Measurements from ENCODE around the gene TTLL11.

The TTLL11 gene

DNA sequence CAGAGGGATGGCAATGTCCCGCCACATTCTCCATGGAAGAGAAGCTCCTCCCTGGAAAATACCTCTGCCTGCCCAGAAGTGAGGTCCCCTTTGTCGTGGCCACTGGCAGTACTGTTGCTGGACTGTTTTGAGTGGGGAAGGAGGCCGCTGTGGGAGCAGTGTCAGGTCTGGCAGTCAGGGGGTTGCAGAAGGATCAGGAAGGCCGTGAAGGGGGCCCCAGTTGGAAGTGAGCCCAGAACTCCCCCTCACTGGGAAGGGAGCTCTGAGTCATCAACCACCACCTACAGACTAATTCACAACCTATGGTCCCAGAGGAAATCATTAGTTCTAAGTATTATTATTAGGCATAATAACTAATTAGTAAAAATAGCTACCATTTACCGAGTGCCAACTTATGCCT lies 200.4 kb downstream of the TTLL11 start:
- no peak for DNase-seq

GRCh38 chr9:121890746-121891145 lies 202.4 kb downstream of the TTLL11 start:
- no peak for DNase-seq

GRCh38 chr9:121889990-121890563 lies 203.0 kb downstream of the TTLL11 start:
- DNase-seq: no peak

GRCh38 chr9:121888438-121888775 lies 204.7 kb downstream of the TTLL11 start:
- no peak for DNase-seq

- DNase-seq: no peak
Measured at GRCh38 chr9:121887553-121888437, 205.3 kb downstream of the TTLL11 start.

GRCh38 chr9:121886759-121887485 lies 206.2 kb downstream of the TTLL11 start:
- no peak for DNase-seq

DNA sequence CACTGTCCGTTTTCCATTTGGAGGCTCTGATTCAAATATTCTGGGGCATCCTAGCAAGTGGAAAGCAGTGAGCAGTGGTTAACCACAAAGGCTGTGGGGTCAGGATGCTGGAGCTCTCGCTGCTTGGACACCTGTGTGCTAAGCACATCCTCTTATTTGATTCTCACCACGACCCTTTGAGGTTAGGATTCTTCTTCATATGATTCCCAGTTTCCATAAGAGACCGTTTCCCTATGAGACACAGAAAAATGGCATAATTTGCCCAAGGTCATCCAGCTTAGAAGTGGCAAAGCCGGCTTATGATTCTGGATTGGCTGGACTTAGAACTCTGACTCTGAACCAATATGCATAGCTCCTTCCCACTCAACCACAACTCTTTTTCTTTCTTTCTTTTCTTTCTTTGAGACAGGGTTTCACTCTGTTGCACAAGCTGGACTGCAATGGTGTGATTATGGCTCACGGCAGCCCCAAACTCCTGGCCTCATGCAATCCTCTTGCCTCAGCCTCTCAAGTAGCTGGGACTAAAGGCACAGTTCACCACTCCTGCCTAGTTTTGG lies 207.7 kb downstream of the TTLL11 start:
- no peak for DNase-seq

GRCh38 chr9:121884057-121884541 lies 209.0 kb downstream of the TTLL11 start:
- no peak for DNase-seq

- no peak for DNase-seq
Measured at GRCh38 chr9:121883281-121884056, 209.6 kb downstream of the TTLL11 start.

- no peak for DNase-seq
Measured at GRCh38 chr9:121881920-121882500, 211.1 kb downstream of the TTLL11 start.

DNA sequence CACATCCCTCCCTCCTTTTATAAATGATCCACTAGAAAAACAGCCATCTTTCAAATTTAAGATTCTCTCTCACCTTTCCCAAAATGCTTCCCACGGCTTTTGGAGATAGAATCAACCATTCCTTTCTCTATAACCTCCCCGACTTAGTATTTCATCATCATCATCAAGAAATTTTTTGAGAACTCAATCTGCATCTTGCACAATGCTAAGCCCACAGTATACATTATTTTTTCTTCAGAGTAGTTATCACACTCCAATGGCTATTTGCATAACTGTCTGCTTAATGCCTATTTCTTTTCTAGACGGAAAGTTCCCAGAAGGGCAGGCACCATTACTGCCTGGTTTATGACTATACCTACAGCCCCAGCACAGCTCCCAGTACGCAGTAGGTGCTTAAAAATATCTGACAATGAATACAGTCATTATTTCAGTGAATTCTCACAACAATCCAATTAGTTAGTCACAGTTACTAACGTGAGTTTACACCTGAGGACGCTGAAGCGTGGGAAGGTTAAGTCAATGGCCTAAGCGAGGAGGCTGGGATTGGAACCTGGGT lies 212.7 kb downstream of the TTLL11 start:
- DNase-seq: no peak

DNA sequence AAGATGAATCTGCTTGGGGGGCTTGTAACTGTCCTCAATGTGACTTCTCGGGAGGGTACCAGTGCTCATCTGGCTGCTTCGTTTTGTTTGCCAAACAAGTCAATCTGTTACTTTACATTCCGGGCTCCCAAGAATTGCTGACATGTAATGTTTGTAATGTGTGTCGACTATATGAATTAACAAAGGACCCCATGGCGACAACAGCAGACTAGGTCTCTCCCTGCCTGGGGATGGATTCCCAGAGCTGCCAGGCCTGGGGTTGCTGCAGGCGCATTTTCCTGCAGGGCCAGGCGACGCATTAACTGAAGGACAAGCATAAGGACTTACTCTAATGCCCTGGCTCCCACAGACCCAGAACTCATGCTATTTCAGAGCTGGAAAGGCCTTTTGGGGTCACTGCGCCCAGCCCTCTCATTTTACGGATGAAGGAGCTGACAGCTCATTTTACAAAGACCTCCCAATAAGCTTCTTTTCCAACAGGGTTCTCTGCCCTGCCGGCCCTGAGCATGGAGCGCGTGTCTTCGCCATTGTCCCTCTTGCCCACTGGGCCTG lies 214.8 kb downstream of the TTLL11 start:
- DNase-seq: no peak

DNA sequence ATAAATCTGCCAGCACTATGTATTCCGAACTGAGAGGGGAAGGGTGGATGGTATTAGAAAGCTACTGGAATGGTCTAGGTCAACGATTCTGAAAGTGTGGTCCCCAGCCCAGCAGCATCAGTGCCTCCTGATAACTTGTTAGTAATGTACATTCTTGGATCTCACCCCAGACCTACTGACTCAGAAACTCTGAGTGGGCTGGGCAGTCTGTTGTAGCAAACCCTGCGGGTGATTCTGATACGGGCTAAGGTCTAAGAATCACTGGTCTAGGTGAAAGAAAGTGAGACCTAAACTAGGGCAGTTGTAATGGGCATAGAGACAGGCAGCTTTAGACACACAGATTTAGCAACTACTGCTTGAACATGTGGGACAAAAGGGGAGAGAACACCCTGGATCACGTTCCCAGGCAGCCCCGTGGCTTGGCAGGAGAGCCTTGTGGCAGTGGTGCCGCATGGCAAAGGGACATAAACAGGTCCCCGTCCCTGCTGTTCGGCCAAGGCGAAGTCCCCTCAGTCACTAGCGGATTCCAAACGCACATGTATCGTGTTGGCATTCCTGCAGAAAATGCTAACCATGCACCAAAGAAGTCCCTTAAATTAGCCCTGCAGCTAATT lies 216.3 kb downstream of the TTLL11 start:
- DNase-seq: no peak

DNA sequence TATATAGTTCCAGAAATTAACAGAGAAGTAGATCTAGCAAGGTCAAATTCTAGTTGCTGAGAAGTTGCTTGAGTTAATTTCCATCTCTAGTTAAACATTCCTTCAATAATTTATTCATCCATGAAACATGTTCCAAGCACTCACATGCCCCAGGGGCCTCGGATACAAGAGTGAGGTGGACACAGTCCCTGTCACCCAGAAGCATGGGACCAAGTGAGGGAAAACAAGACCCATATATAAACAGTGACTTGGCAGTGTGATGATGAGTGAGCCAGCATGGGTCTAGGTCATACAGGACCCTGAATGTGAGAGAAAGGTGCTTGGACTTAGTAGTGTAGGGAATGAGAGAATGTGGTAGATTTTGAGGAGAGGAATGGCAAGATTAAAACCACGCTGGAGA lies 216.9 kb downstream of the TTLL11 start:
- no peak for DNase-seq

- DNase-seq: no peak
Measured at GRCh38 chr9:121874524-121874923, 218.6 kb downstream of the TTLL11 start.

GRCh38 chr9:121871431-121872025 lies 221.6 kb downstream of the TTLL11 start:
- DNase-seq: no peak

- DNase-seq: no peak
Measured at GRCh38 chr9:121870271-121870670, 222.8 kb downstream of the TTLL11 start.

DNA sequence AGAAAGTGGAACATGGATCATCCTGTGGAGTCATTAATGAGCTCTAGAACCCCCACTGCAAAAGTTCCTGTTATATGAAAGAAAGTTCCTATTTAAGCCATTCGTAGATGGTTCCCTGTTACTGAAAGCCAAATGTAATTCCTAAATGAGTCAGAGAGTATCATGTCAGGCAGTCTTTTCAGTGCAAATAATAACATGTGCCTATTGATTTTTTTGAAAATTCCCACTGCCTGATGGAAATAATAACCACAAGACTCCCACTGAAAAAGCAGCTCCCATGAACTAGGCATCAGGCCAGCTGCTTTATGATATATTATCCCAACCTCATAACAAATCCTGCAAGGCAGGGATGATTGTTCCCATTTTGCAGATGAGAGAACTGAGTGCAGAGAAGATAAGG lies 224.5 kb downstream of the TTLL11 start:
- DNase-seq: no peak

GRCh38 chr9:121866927-121867326 lies 226.2 kb downstream of the TTLL11 start:
- no peak for DNase-seq

DNA sequence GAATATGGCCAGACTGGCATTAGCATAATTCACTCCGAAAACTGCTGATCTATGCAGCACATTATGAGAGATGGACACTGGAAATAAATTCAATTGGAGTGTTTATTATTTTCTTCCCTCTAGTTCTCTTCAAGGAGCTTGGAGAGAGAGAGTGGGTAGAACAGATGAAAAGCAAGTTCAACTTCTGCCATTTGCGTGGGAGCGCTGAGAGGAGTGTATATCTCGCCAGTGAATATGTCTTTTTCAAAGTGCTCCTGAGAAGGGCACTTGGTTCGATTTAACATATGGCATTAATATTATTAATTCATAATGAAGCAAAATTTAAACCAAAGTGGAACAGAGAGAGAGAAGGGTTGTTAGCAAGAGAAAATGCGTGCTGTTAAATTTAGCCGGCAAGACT lies 227.2 kb downstream of the TTLL11 start:
- no peak for DNase-seq

GRCh38 chr9:121865060-121865459 lies 228.0 kb downstream of the TTLL11 start:
- DNase-seq: no peak

Measured in CD4-positive, alpha-beta T cell treated with Interleukin-6 for 4 hours (primary cell).